PFSK-1 (cell line): ENCODE results near the gene MACROD1.

Source experiments
- FOXP2 ChIP-seq: optimal IDR thresholded peaks from 2 replicates; pipeline ENCODE3; 2011; ENCODE audit warnings: borderline replicate concordance, control low read depth, inconsistent platforms; ENCODE audit not compliant: insufficient read depth; ENCODE audit errors: extremely low read length, extremely low read depth
- POLR2AphosphoS5 ChIP-seq: IDR thresholded peaks from 2 replicates; pipeline ENCODE4 v1.6.1; 2012; ENCODE audit warnings: low read depth, mild to moderate bottlenecking, control low read depth, low read length, moderate library complexity
- REST ChIP-seq, 2 experiments: IDR thresholded peaks; 2 replicates each; pipeline versions ENCODE4 v1.6.1 to v1.8.0; 2011 to 2012; ENCODE audit warnings: low read depth in 2 of 2, low read length in 2 of 2, control low read depth in 1 of 2, inconsistent platforms in 1 of 2, mild to moderate bottlenecking in 1 of 2, moderate library complexity in 1 of 2; ENCODE audit not compliant: insufficient read depth in 1 of 2
- SIN3A ChIP-seq: IDR thresholded peaks from 2 replicates; pipeline ENCODE4 v1.6.1; 2012; ENCODE audit warnings: mild to moderate bottlenecking, low read length, moderate library complexity, borderline replicate concordance; ENCODE audit not compliant: insufficient read depth
- TAF1 ChIP-seq: IDR thresholded peaks from 2 replicates; pipeline ENCODE4 v1.6.1; 2012; ENCODE audit warnings: low read length, control low read depth, borderline replicate concordance; ENCODE audit not compliant: insufficient read depth

- TF ChIP-seq POLR2AphosphoS5: no peak
- TF ChIP-seq FOXP2: no peak
- TF ChIP-seq TAF1: no peak
- TF ChIP-seq REST (IDR thresholded peaks at IDR 0.05; ENCODE audit: insufficient read depth in 1 of 2, low read depth in 2 of 2, low read length in 2 of 2): no peak
- no peak for TF ChIP-seq SIN3A
These were observed 161.3 kb downstream of the MACROD1 start for GRCh38 chr11:64004590-64004984.
